Measurements from ENCODE around the gene SLC48A1.
A peak's percentile ranks its signal among the peaks of the same experiment; 100 is the strongest.

The SLC48A1 gene

GRCh38 chr12:47743311-47743860 is 29.7 kb upstream of the SLC48A1 start:
- Histone ChIP-seq H3K9me2 (ENCODE audit: low read depth, low read length) (no peaks in the 10 kb centered on the region), H3F3A (ENCODE audit: insufficient read depth, low read length) (peaks cover 5% of the 10 kb centered on the region; the same call in 1 of the 2 replicates), H3K27me3 (ENCODE audit: insufficient read depth, low read length) (no peaks in the 10 kb centered on the region), H3K4me1 (ENCODE audit: insufficient read depth, low read length, severe bottlenecking) (peaks cover 23% of the 10 kb centered on the region), H3K79me2 (ENCODE audit: insufficient read depth, low read length) (no peaks in the 10 kb centered on the region), H3K9ac (ENCODE audit: low read length) (no peak overlapping the region), H3K9me3 (ENCODE audit: low read length) (no peaks in the 10 kb centered on the region), H2AFZ (ENCODE audit: low read length) (no peak overlapping the region), H3K27ac (ENCODE audit: low read depth, low read length, poor library complexity, severe bottlenecking) (no peak overlapping the region), H3K4me2 (ENCODE audit: low read length) (no peak overlapping the region), H4K20me1 (ENCODE audit: insufficient read depth, low read length) (no peaks in the 10 kb centered on the region), H3K4me3 (ENCODE audit: low read depth, low read length, poor library complexity, severe bottlenecking) (no peak overlapping the region), H3K36me3 (ENCODE audit: insufficient read depth, low read length) (no peaks in the 10 kb centered on the region)
- TF ChIP-seq EZH2 (IDR thresholded peaks at IDR 0.05; ENCODE audit: borderline replicate concordance, low read length) (no peak), CTCF (IDR thresholded peaks at IDR 0.05; ENCODE audit: low read length) (no peak)

- H3K4me1 ChIP-seq (ENCODE audit: insufficient read depth, low read length, severe bottlenecking) = peaks cover 23% of the 10 kb centered on the region
- H3K9ac ChIP-seq (ENCODE audit: low read length) = no peak overlapping the region
- no peaks in the 10 kb centered on the region for H3K27me3 ChIP-seq (ENCODE audit: insufficient read depth, low read length)
- no peak overlapping the region for H2AFZ ChIP-seq (ENCODE audit: low read length)
- no peak for TF ChIP-seq EZH2 (IDR thresholded peaks at IDR 0.05; ENCODE audit: borderline replicate concordance, low read length)
- peak; percentile 75 for TF ChIP-seq CTCF (IDR thresholded peaks at IDR 0.05; ENCODE audit: low read length)
- H3K9me2 ChIP-seq (ENCODE audit: low read depth, low read length) = no peaks in the 10 kb centered on the region
- no peaks in the 10 kb centered on the region for H3K9me3 ChIP-seq (ENCODE audit: low read length)
- no peak overlapping the region for H3K4me2 ChIP-seq (ENCODE audit: low read length)
- peaks cover 5% of the 10 kb centered on the region; the same call in 1 of the 2 replicates for H3F3A ChIP-seq (ENCODE audit: insufficient read depth, low read length)
- no peaks in the 10 kb centered on the region for H3K79me2 ChIP-seq (ENCODE audit: insufficient read depth, low read length)
- H3K4me3 ChIP-seq (ENCODE audit: low read depth, low read length, poor library complexity, severe bottlenecking) = no peak overlapping the region
- no peak overlapping the region for H3K27ac ChIP-seq (ENCODE audit: low read depth, low read length, poor library complexity, severe bottlenecking)
- H4K20me1 ChIP-seq (ENCODE audit: insufficient read depth, low read length) = no peaks in the 10 kb centered on the region
- H3K36me3 ChIP-seq (ENCODE audit: insufficient read depth, low read length) = no peaks in the 10 kb centered on the region
Observed at GRCh38 chr12:47744005-47744651, 28.9 kb upstream of the SLC48A1 start.

- H3K27ac ChIP-seq (ENCODE audit: low read depth, low read length, poor library complexity, severe bottlenecking) = no peak overlapping the region
- no peak overlapping the region for H3K9ac ChIP-seq (ENCODE audit: low read length)
- H3K4me3 ChIP-seq (ENCODE audit: low read depth, low read length, poor library complexity, severe bottlenecking) = no peak overlapping the region
- H2AFZ ChIP-seq (ENCODE audit: low read length) = no peak overlapping the region
- no peaks in the 10 kb centered on the region; the same call in 1 of the 2 replicates for H3K27me3 ChIP-seq (ENCODE audit: insufficient read depth, low read length)
- H3K9me3 ChIP-seq (ENCODE audit: low read length) = no peaks in the 10 kb centered on the region
- H3K4me1 ChIP-seq (ENCODE audit: insufficient read depth, low read length, severe bottlenecking) = peaks cover 19% of the 10 kb centered on the region
- H3K36me3 ChIP-seq (ENCODE audit: insufficient read depth, low read length) = no peaks in the 10 kb centered on the region
- no peaks in the 10 kb centered on the region for H3K9me2 ChIP-seq (ENCODE audit: low read depth, low read length)
- H3K79me2 ChIP-seq (ENCODE audit: insufficient read depth, low read length) = no peaks in the 10 kb centered on the region
- no peaks in the 10 kb centered on the region for H4K20me1 ChIP-seq (ENCODE audit: insufficient read depth, low read length)
- TF ChIP-seq CTCF (IDR thresholded peaks at IDR 0.05; ENCODE audit: low read length) = no peak
- TF ChIP-seq EZH2 (IDR thresholded peaks at IDR 0.05; ENCODE audit: borderline replicate concordance, low read length) = no peak
- peaks cover 5% of the 10 kb centered on the region; the same call in 1 of the 2 replicates for H3F3A ChIP-seq (ENCODE audit: insufficient read depth, low read length)
- no peak overlapping the region for H3K4me2 ChIP-seq (ENCODE audit: low read length)
Observed at GRCh38 chr12:47744778-47745436, 28.1 kb upstream of the SLC48A1 start.

All from OCI-LY1 (cell line).